PC-9 (cell line): ENCODE data around the gene CELA3A.

Source experiments
- EZH2 ChIP-seq: fragments of 200-600 bp; sonication (generic); IDR thresholded peaks from 2 replicates; pipeline ENCODE4 v1.8.0; 2017; ENCODE audit warnings: antibody characterized with exemption, low read depth
- TF ChIP-seq, protein P1 (sequence below): fragments of 200-600 bp; sonication (generic); conservative IDR thresholded peaks from 2 replicates; pipeline ENCODE4 v1.6.1; 2017; ENCODE audit warnings: mixed run types, antibody characterized with exemption, mild to moderate bottlenecking, moderate library complexity

DNA sequence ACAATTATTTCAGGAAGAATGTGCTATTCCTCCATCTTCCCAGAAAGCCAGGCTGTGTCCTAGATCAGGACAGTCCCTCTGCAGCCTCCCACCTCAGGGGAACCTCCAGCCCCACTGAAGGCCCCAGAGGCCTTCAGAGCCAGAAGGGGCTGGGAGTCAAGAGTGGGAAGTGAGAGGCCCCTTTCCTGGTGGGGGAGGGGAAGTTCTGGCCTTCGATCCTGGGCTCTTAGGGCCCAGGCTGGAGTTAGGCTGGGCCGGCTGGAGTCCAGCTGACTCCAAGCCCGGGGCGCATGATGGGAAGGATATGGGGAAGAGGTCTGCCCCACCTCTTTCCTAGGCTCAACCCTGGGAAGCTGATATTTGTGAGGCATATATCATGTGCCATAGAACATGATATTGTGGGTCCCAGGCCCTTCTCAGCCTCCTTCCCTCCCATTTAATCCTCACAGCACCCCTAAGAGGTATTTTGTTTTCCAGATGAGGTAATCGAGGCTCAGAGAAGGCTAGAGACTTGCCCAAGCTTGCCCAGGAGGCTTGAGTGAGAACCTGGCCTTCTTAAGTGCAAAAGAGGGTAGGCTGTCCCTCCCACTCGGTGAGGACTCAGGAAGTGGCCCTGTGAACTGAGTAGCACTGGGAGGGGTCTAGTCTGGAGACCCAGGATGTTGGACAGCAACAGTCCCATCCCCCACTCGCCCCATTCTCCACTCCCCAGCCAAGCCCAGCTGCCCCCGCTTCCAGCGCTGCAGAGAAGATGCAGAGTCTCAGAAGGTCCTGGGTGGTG, 45.8 kb upstream of the CELA3A start:
- TF ChIP-seq, protein P1, sequence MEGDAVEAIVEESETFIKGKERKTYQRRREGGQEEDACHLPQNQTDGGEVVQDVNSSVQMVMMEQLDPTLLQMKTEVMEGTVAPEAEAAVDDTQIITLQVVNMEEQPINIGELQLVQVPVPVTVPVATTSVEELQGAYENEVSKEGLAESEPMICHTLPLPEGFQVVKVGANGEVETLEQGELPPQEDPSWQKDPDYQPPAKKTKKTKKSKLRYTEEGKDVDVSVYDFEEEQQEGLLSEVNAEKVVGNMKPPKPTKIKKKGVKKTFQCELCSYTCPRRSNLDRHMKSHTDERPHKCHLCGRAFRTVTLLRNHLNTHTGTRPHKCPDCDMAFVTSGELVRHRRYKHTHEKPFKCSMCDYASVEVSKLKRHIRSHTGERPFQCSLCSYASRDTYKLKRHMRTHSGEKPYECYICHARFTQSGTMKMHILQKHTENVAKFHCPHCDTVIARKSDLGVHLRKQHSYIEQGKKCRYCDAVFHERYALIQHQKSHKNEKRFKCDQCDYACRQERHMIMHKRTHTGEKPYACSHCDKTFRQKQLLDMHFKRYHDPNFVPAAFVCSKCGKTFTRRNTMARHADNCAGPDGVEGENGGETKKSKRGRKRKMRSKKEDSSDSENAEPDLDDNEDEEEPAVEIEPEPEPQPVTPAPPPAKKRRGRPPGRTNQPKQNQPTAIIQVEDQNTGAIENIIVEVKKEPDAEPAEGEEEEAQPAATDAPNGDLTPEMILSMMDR: no peak
- TF ChIP-seq EZH2: no peak
